HG02885 (cell line): ENCODE data around the gene EFNA5.

Experiments
- ATAC-seq: cut with Tn5 transposase; IDR thresholded peaks from one replicate; pipeline ENCODE4 v1.9.1; 2021; ENCODE audit warnings: mild to moderate bottlenecking; ENCODE audit not compliant: unreplicated experiment, poor library complexity

Gene EFNA5

DNA sequence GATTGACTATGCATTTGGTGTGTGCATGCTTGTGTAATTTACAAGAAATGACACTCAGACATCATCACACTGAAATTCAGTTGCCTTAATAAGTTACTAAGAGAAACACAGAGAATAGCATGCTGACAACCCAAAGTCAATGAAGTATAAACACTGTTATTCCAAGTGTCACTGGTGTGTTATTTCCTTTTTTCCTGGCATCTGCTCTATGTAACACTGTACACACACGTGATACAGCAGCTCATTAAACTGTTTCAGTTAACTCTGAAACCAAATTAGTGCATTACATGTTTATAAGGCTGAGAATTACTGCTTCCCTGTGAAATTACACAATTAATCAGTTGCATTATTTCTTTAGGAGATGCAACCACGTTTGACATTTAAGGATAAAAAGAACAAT is 252.7 kb downstream of the EFNA5 start:
- no peak for ATAC-seq

DNA sequence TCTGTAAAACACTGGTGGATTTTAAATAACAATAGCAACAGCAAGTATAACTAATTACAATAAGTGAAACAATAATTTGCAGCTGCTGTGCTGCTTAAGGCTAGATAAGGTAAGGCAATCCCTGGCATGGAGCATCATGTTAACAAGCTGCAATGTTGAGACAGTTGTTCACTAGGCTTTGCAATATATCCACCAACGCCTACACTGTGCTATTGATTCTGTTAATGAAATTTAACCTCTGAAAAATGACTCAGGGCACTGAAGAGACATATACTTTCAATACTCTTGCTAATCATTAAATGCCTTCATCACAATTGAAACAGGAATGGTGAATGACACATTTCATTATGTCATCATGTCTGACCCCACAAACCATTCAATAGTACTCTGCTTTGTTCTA is 255.0 kb downstream of the EFNA5 start:
- ATAC-seq = no peak

DNA sequence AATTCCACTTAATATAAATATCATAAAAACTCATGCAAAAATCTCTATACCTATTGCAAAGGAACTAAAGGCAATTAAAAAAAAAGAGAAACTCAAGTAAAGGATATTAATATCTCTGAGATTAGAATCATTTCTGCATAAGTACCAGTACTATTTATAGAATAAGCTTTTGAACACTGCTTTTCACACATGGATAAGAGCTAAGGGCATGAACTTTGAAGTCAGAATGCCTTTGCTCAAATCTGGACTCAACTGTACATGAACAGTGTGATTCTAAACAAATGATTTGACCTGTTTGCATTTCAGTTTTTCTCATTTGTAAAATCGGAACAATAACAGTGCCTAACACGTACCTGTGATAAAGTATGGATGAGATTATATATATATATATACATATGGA is 255.9 kb downstream of the EFNA5 start:
- ATAC-seq = no peak

DNA sequence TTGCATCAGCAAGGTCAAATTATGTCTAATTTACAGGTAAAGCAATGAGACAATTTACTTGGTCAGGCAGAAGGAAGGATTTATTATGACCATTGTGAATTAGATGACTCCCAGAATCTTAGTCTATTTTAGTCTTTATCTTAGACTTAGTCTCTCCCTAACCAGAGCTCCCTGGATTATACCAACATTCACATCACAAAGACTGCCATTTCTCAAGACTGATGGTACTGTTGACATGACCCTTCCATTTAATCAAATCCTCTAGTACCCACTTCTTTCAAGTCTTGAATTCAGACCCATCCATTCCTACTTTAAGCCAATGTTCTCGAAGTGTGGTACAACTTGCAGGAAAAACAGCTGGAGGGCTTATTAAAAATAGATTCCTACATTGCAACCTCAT is 257.0 kb downstream of the EFNA5 start:
- no peak for ATAC-seq

DNA sequence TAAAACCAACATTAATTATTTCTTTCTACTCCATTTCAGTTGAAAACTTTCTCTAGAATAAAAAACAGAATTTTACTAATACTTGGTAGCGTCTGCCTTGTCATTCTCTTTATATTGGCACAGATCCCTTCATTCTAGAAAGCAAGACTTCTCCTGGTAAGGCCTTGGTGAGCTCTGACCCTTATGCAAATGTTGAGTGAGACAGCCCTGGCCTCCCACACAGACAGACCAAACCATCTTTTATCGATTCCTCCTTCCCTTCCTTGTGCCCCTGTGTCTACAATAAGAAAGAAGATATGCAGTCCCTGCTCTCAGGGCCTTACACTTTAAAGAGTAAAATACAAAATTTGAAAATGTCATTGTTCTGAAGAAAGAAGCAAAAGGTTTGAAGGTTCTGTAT is 262.2 kb downstream of the EFNA5 start:
- peak; percentile 78 for ATAC-seq

DNA sequence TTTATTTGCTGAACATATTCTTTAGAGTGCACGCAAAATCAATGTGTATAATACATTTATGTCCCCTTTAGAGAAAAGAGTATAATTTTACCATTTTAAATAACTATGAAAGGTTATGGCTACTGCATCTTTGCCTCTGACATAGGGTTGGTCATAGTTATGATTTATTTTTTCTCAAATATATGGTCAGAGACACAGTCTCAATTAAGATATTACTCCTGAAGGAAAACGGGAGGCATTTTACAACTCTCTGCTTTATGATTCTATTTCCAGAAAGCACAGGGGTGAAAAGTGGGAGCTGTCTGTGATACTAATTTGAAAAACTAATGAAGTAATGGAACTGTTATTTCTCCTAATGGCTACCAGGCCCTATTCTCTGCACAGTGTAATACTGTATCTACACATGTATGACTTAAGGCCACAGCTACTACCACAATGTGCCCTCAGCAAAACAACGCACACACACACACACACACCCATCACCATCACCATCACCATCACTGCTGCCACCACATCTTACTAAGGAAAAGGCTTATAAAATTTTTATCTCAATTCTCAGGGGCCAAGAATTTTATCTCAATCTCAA is 262.9 kb downstream of the EFNA5 start:
- ATAC-seq = no peak

DNA sequence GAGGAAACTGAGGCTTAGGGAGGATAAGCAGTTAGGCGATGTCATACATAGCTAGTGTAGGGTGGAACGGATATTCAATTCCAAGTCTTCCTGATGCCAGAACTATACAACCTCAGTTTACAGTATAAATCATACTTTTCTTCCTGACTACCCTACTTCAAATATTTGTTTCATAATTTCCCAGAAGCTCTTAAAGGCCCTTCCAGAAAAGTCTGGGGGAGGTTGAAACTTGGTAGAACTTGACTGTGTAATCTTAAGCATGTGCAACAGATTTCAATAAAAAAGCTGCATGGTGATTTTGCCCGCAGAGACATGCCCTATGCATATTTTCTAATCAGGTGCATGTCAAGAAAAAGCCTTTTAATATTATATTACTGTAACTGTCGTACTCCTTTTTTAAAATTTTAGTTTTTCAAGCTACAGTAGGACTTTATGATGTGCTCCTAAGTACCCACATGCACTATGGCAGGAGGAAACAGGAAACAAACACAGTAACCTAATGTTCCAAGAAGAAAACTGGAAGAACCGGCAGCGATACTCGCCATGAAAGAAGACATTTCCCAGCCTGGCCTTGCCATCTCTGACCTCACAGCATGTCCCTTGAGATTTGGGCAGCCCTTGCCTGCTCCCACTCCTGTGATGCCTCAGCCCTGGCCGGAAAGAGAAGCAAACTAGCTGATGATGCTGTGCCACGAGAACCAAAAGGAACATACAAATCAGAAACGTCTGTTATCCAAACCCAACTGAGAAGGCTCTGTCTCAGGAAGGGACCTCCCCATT is 266.0 kb downstream of the EFNA5 start:
- ATAC-seq = no peak

DNA sequence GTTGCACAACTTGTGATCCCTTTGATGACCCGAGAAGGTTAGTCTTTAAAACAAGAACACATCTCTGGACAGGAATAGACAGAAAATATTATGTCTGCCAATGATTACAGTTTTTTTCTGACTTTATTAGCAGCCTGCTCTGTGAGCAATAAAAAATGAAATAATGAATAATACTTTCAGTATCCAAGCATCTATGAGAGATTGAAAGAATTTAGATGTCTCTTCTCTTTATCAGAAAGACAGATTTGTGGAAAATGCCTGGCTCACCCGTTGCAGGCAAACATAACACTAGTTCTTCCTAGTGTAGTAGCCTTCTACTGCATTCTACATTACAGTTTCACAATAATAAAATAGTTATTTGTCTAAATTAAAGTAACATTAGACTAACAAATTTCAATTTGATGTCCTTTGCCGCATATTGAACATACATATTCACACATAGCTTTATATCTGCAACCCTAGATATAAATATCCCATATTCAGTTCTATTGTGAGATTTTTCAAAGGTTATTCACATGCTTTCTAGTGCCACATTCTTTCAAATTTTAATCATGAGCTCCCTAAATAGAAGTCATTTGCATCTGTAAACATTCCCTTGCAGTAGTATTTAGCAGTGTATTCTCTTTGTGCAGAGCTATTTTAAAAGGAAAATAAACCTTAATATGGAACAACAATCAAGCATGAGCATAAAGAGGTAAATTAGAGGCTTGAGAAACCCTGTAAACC is 267.3 kb downstream of the EFNA5 start:
- no peak for ATAC-seq

DNA sequence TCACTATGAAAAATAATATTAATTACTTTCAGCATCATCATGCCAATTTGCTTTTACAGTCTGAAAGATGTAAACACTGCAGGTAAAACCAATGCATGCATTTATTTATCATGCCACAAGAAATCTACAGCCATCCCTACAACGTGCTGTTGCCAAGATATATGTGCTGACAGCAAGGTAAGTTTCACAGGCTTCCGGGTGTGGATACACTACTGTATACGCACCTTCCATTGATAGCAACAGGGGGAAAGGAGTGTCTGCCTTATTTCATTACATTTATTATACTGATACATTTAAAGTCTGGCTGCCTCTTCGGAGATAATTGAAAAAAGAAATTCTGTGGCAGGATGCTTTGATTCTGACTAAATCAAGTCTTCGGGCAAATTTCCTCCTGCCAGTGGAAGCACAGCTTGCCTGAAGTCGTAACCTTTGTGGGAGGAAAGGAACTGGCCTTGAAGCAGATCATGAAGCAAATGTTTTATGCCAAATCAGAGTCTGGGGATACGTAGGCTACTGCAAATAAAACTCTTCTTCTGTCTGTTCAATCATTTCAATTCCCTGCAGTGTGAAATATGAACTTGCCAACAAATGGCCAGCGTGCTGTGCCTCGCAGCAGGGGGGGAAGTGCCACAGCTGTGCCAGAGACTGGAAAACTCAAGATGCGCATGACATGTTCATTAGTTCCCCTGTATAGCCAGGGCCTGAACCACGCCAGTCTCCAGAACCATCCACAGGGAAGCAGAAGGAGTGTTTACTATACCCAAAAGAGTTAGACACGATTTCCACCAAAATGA is 268.1 kb downstream of the EFNA5 start:
- ATAC-seq = no peak

DNA sequence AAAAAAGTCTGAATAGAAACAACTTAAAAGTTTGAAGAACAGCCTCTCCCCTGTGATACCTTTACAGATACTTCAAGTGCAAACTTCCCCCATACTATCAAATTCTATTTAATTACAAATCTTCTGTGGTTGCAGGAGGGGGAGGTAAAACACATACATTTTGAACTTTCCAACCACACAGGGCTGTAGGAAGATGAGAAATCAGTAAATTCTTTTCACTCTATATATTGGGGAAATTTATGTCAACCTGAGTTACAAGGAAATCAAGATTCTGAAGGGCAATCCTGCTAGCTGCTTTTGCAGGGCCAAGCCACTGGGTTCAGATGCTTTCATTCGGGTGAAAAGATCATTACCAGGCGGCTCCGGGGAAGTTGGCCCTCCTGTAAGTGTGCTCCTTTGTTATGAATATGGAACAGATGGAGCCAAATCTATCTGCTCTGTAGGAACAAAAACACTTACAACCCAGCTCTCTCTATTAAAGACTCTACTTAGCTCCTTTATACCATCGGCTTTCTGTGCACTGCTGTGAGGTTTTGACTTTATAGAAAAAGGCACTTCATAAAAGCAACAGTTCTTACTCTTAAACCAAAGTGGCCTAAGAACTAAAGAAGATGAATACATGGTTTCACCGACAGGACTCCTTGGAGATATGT is 269.1 kb downstream of the EFNA5 start:
- no peak for ATAC-seq

DNA sequence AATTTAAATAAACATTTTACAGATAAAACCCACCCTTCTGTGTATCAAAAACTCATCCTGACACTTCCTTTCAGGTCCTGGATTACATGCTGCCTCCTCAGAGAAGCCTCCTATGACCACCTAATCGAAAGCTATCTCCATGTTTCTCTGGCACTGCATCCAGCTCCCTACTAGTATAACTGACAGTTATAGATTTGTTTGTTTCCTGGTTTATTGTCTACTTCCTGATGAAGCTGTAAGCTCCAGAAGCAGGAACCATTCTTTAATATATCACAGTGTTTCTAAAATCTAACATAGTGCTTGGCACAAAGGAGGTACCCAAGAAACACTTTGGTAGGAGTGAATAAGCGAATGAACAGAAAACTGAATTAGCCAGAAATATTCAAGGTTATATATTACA is 270.4 kb downstream of the EFNA5 start:
- ATAC-seq = no peak

DNA sequence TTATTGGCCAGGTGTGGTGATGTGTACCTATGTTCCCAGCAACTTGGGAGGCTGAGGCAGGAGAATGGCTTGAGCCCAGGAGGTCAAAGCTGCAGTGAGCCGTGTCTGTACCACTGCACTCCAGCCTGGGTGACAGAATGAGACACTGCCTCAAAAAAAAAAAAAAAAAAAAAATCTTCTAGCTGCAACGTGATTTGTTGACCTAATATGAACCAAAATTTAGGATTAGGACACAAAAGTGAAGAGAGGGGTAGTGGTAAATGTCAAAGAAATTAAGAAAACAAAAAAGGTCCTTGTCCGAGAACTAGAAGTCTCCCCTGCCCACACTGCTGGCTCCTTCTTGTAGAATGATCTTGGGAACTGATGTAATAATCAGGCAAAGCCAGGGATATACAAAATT is 272.0 kb downstream of the EFNA5 start:
- no peak for ATAC-seq

DNA sequence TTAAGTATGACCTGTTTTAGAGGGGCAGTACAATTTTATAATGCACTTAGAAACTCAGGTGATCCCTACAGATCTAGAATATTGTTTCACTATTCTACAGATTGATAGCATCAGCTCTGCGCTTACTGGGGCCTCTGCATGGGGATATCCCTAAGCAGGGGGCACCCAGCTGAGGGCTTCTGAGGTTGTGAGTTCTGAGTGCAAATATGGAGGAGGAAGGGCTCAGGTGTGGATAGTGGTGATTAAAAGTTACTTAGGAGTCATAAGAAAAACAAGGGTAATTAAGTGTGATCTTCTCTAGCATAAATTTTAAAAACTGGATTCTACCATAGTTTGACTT is 274.4 kb downstream of the EFNA5 start:
- peak; percentile 45 for ATAC-seq

DNA sequence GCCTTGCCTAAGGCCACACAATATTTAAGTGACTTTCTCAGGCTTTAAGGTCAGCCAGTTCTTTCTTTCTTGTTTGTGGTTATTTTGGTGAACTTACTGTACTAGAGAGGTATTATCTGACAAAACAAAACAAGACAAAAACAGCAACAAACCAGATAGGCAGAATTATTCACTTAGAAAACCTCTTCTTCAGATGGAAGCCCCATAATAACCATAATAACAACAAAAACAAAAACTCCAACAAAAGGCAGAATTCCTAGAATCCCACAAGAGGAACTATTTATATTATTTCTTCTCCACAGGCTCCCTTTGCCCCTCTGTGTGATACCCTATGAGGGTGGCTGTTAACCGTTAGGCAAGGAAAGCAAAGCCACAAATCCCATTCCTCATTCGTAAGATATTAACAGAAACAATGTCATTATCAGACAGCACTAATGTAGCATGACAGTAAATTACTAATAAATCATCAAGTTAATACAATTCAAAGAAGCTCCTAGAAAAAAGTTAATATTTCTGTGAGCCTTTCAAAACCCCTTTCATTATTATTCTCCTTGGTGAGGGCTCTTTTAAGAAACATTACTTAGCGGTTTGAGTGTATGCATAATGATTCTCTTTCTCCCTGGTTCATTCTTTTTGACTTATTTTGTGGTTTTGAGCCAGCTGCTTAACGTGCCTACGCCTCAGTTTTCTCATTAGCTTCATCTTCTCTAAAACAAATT is 274.9 kb downstream of the EFNA5 start:
- peak; percentile 76 for ATAC-seq

DNA sequence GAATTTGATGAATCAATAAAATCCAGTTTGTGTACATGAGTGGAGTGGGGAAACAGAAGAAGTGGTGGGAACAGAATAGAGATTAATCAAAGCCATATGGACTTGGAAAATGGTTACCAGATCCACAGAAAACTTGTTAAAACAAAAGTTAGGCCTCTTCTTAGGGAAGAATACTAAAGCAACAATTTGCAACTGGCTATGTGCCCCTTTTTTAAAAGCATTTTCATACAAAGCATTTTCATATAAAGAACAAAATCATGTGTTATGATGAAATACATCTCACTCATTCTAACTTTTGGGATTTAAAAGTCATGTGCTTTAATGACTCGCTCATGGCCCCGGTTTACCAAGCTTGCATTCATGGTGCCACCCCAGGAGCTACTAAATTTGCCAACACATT is 276.9 kb downstream of the EFNA5 start:
- ATAC-seq = no peak

DNA sequence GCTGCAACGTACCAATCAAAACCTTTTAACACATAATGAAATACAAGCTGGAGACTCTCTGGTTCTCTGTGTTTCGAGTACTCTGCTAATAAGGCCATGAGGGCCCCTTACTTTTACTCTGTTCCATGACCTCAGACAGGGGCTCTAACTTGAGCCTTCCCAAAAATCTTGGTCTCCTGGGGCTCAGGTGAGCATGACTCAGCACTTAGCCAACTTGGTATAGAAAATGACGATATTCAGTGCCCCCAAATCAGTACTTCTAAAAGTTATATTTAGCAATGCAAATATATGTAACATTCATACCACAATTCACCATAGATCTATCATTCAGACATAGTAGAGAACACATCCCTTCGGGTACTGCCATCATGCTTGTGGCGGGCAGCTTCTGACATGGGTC is 278.9 kb downstream of the EFNA5 start:
- ATAC-seq = no peak

DNA sequence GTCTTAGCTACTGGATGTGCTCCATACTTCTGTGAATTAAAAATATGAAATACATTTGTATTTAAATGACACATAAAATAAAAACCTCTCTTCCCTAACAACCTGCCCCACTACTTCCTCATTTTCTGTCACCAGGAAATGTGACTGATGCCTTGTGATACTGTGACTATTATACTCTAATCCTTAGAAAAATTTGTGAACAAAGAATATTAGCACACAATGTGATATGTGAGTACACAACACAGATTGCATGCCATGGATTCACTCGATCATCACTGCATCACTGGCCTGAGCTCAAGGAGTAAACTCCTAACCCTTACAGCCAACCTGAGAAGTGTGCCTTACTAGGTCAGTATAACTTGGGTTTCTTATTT is 281.0 kb downstream of the EFNA5 start:
- ATAC-seq = no peak

DNA sequence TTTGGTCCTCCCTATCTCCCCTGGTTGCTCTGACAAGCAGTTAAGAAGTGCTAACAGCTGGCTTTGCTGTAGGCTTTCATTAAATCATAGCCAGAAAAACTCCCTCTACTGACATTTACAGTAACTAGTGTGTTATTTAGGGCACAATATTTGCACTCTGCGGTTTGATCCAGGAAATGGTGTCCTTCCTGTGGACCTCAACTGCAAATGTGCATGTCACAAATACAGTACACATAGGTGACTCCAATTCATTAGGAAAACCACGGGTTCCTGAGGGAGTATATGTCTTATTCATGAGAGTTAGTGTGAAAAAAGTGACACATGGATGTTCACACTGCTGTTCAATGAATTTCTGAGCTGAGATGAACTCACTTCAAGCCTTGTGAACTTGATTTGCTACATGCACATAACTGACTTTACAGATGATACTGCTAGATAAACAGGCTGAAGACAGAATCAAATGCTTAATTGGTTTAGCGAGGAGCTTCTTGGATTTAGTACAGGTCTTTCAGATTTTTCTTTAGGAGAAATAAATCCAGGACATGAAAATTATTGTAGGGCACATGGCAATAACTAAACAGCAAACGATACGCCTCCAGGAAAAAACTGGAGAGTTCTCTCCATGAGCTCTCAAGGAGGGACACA is 281.5 kb downstream of the EFNA5 start:
- ATAC-seq = peak; percentile 78

DNA sequence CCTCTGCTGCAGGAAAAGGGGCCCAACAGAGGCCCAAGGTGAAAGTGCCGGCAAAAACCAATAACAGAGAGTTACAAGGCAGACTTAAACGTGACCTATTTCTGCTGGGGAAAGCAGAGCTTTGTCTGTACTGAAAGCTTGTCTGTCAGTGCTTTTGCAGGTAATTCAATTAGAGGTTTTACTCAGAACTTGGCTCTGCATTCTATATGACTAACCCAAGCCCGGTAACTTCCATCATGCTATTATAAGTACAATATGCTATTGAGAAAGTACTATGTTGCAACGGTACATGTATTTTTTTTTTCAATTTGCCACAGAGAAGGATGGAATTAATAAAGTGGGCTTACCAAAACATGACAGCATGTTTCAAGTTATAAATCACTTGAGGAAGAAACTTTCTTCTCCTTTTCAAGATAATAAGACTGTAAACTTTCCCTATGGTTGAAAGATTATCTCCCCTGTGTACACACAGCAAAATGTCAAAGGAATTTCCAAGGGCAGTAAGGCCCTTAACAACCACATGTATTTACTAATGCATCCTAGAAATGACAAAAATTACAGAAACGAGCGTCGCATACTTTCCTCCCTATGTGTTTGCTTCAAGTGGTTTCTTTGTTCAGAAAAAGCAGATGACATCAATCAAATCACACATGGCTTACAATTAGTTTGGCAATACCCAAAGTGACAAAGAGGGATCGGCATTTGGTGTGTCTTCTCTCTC is 282.4 kb downstream of the EFNA5 start:
- peak; percentile 65 for ATAC-seq
